Endometrial microvascular endothelial cells (primary cell): ENCODE results near the gene ZFP91. TPM values are rescaled to one million over a fixed set of nuclear protein-coding genes. Genes with fewer than 3 reads are reported as not detected.

Experiments used
- in situ Hi-C: cut with HindIII; loops from 2 replicates; pipeline ENCODE4 v1.10.0; 2017; ENCODE audit warnings: low sequenced_read_pairs, low pct_unique_long_range_greater_than_20kb; ENCODE audit errors: inconsistent ontology term
- total RNA-seq: library from RNA; depleted of rRNA; stranded (reverse); fragments of >200 nt; gene quantifications from one replicate; pipeline ENCODE4 v1.2.3, GENCODE V29; 2015; ENCODE audit errors: inconsistent ontology term

ZFP91 gene
- total RNA-seq, 1 donor from 2014 or later, result 47.2 TPM

- in situ Hi-C loops, result no loop called here
These were observed 598 bp downstream of the ZFP91 start for GRCh38 chr11:58579192-58580129.

GRCh38 chr11:58580311-58580710 is 1.4 kb downstream of the ZFP91 start:
- in situ Hi-C loops, result no loop called here

- in situ Hi-C loops, result no loop called here
These were observed 3.6 kb downstream of the ZFP91 start for GRCh38 chr11:58582437-58582836.

DNA sequence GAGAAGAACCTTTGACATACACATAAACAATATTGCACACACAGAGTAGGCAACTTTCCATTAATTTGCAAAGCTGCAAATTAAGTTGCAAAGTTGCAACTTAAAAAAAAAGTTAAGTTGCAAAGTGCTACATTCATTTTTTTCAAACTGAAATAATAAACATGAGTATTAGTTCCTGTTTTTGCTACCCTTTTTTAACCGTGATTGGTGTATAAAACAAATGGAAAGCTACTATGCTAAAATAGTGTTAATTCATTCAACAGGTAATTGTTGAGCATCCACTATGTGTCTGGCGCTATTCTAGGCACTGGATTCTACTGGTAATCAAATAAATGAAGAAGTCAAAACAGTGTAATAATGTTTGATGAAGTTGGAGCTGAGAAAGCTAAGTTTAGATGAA is 8.1 kb downstream of the ZFP91 start:
- in situ Hi-C loops, result no loop called here

DNA sequence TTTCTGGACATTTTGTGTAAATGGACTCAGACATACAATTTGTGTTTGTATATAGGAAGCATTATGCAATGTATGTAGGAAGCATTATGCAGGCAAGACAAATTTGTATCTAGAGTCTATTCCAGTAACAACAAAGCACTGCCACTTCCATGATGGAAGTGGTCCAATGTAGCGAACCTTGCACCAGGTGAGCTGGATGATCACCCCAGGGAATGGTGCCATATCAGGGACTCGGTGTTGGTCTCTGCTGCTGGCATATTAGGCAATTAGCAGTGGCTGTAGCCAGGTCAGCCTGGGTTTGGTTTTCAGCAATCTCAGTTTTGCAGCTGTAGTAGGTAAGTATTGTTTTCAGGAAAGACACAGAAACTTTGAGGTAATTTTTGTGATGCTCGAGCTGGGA is 12.8 kb downstream of the ZFP91 start:
- in situ Hi-C loops, result no loop called here

DNA sequence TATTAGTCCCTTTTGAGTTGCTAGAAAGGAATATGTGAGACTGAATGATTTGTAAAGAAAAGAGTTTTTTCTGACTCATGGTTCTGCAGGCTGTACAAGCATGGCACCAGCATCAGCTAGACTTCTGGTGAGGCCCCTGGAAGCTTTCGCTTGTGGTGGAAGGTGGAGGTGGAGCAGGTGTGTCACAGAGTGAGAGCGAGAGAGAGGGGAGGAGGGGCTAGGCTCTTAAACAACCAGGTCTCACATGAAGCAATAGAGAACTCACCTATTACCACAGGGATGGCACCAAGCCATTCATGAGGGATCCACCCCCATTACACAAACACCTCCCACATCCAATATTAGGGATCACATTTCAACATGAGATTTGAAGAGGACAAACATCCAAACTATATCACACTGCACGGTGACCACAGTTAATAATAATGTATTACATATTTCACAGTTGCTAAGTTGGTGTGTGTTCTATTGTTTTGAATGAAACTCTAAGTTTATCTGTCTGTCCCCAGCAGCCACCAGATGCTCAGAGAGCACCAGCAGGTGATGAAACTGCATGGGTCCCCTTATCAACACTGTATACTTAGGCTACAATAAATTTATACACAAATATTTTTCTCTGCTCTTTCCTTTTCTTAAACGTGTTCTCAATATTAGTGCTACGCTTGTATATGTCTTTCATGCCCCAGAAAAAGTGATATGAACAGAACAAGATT is 14.1 kb downstream of the ZFP91 start:
- in situ Hi-C loops, result no loop called here

- in situ Hi-C loops, result no loop called here
These were observed 16.0 kb downstream of the ZFP91 start for GRCh38 chr11:58594826-58595225.

DNA sequence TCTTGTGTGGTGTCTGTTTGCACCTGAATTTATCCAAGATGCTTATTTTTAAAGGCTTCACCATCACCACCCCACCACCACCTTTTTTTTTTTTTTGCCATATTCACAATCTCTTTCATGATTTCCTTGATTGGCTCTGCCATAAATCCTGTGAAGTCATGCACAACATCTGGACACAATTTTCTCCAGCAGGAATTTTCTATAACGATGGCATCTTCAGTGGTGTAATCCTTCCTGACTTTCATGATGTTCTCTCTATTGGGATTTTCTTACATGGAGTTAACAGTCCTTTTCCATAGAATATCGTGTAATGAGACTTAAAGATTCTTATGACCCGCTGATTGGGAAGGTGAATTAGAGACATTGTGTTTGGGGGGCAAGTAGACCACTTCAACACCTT is 17.8 kb downstream of the ZFP91 start:
- in situ Hi-C loops, result no loop called here

- in situ Hi-C loops, result no loop called here
These were observed 18.8 kb downstream of the ZFP91 start for GRCh38 chr11:58597486-58598144.

DNA sequence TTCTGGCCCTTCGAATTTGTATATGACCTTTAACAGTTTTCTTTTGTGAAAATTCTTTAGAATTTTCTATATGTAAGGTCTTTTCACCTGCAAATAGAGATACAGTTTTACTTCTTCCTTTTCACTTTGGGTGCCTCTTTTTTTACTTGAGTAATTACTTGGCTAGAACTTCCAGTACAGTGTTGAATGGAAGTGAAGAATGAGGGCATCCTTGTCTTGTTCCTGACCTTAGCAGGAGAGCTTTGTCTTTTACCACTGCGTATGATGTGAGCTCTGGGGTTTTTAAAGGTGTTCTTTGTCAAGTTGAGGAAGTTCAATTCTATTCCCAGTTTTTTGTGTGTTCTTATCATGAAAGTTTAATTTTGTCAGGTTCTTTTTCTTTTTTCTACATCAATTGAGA is 21.6 kb downstream of the ZFP91 start:
- in situ Hi-C loops, result no loop called here

GRCh38 chr11:58606930-58607714 is 28.3 kb downstream of the ZFP91 start:
- in situ Hi-C loops, result no loop called here

DNA sequence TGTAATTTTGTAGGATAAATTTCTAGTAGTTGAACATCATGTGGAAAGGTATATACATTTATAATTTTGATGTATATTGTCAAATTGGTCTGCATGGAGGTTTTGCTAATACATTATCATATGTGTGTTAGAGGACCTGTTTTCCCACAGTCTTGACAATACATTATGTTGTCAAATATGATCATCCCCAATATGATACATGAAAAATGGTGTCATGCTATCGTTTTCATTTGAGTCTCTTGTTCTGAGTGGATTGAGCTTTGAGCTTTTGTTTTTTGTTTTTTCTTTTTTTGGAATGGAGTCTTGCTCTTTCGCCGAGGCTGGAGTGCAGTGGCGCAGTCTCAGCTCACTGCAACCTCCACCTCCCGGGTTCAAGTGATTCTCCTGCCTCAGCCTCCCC is 29.5 kb downstream of the ZFP91 start:
- in situ Hi-C loops, result no loop called here

DNA sequence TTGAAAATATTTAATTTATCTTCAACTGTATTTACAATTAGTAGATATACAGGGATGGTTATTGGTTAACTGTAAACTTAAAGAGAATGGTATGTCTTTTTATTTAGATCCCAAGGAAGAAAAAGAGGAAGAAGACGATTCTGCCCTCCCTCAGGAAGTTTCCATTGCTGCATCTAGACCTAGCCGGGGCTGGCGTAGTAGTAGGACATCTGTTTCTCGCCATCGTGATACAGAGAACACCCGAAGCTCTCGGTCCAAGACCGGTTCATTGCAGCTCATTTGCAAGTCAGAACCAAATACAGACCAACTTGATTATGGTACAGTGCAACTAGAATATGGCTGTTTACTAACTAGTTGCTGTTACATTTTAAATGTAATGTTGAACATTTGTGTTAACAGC is 30.9 kb downstream of the ZFP91 start:
- in situ Hi-C loops, result no loop called here

- in situ Hi-C loops, result no loop called here
These were observed 34.4 kb downstream of the ZFP91 start for GRCh38 chr11:58613228-58613627.

- in situ Hi-C loops, result no loop called here
These were observed 36.7 kb downstream of the ZFP91 start for GRCh38 chr11:58615559-58615958.

DNA sequence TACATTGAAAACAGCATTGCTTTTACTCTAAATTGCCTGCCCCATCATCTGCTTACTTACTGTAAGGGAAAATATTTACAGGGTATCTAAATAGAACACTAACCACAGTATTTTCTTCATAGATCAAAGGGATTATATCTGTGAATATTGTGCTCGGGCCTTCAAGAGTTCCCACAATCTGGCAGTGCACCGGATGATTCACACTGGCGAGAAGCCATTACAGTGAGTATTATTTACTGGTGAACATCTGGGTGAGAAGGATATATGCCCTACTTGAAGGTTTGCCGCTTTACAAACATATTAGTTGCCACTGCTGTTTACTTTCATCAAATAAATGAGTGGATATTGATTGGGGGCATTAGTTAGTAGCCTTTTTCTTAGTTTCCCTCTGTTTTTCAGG is 37.7 kb downstream of the ZFP91 start:
- in situ Hi-C loops, result no loop called here

DNA sequence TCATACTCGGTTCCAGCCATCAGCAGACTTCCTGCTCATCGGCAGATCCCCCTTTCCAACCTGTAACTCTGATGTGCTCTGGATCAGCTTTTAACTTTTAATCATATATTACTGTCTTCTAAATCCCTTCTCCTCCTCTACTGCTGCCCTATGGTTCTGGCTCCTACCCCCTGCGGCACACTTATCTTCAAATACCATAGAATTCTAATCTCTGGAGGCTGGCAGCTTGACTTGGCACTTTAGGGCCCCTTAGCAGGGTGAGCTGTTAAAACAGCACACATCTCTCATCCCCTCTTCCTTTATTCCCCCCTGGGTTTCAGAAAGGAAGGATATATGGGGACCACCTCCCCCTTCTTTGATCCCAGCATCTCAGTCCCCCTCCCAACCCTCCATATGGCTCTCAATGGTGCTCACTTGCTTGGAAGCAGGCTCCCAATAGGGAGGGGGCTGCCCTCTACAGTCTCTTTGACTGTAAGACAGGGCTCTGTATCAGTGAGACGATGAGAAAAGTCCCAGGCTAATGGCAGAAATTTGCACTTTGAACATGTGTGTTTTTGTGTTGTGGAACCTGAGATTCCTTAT is 39.2 kb downstream of the ZFP91 start:
- in situ Hi-C loops, result no loop called here

DNA sequence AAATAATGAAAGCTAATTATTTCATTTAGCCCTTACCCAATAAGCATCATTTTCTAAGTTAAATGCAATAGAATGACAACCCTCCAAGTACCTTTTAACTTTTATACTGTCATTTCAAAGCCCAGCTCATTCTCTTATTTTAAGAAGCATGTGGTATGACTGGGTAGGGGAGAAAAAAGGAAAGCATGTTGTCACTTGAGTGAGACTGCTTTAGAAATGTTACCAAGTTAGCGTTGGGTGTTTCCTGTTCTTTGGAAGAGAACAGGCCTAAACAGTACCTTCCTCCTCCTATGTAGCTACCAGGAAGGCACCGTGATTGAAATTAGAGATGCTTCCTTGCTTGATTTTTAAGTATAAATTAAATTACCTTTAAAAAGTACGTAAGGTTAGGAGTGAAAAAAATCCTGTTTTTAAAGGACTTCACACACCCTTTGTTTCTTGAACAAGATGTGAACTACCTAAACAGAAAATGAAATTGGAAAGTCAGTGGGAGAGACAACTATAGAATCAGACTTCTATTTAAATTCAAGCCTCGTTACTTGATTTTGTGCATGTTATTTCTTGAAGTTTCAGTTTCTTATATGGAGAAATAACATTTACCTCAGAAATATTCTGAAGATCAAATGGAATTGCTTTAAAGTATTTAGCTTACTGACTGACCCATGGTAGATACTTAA is 42.9 kb downstream of the ZFP91 start:
- in situ Hi-C loops, result no loop called here
